Naive B cell (primary cell): ENCODE data around the gene CCK. TPM values are rescaled to one million over a fixed set of nuclear protein-coding genes. Genes with fewer than 3 reads are reported as not detected.
"Not testable (repeated sequence)": the region's sequence is repeated elsewhere in the genome, so short reads cannot be mapped to it uniquely, and the experiment has no call there.

Experiments used
- ATAC-seq, 2 donors: fragments of 150-1000 bp; cut with Tn5 transposase; 2 replicates each; pipeline ENCODE4 v1.10.0; 2021; ENCODE audit warnings: low read depth in 2 of 2, mild to moderate bottlenecking in 2 of 2, moderate library complexity in 2 of 2
- DNase-seq: peaks from one replicate; pipeline ENCODE4 v3.0.0; 2022
- H3K27ac Mint-ChIP-seq, 6 donors: one replicate each; pipeline ENCODE4 v1.8.0; 2020 to 2022; ENCODE audit warnings: mild to moderate bottlenecking in 6 of 6, mixed read lengths in 6 of 6, moderate library complexity in 5 of 6, inconsistent platforms in 2 of 6
- H3K27me3 Mint-ChIP-seq, 3 donors: one replicate each; pipeline ENCODE4 v1.8.0; 2021 to 2022; ENCODE audit warnings: mixed read lengths in 3 of 3, mild to moderate bottlenecking in 1 of 3
- H3K36me3 Mint-ChIP-seq, 2 donors: one replicate each; pipeline ENCODE4 v1.8.0; 2020 to 2022; ENCODE audit warnings: mixed read lengths in 2 of 2, inconsistent platforms in 1 of 2, mild to moderate bottlenecking in 1 of 2
- H3K4me1 Mint-ChIP-seq, 3 donors: one replicate each; pipeline ENCODE4 v1.8.0; 2020 to 2022; ENCODE audit warnings: mixed read lengths in 3 of 3, inconsistent platforms in 1 of 3, mild to moderate bottlenecking in 1 of 3, moderate library complexity in 1 of 3
- H3K4me3 Mint-ChIP-seq, 8 donors: one replicate each; pipeline ENCODE4 v1.8.0; 2020 to 2022; ENCODE audit warnings: mild to moderate bottlenecking in 8 of 8, mixed read lengths in 8 of 8, moderate library complexity in 8 of 8, inconsistent platforms in 2 of 8
- H3K9me3 Mint-ChIP-seq, 7 donors: one replicate each; pipeline ENCODE4 v1.8.0; 2020 to 2022; ENCODE audit warnings: mixed read lengths in 7 of 7, mild to moderate bottlenecking in 5 of 7, inconsistent platforms in 2 of 7, moderate library complexity in 1 of 7
- polyA plus RNA-seq, 6 donors: library from polyadenylated mRNA; unstranded; fragments of 300-500 nt; fragmentation: Illumina TruSeq; gene quantifications; one replicate each; pipeline ENCODE4 v1.2.3, GENCODE V29; 2021; ENCODE audit warnings: low read depth in 6 of 6

Gene CCK
- polyA plus RNA-seq, 6 donors from 2014 or later, result not detected

DNA sequence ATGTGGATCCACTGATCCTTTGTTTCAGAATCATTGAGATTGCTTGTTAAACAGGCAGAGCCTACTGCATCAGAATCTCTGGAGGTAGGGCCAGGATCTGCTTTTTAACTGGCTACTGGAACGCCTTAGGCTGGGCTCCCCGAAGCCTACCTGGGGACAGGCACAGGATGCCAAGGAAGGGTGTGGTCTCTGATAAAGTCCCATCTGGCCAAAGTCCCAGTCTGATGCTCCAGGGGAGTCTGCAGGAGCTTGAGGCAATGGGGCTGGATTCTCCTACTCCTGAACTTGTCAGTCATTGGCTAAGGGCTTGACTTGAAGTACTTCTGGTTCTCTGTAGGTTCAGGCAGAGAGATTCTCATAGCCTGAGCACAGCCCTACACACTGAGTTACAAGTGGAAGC lies 22.4 kb upstream of the CCK start:
- peaks cover 0 to 13% (median 0%) of the 10 kb centered on the region in 3 donors for H3K4me1 Mint-ChIP-seq
- H3K27ac Mint-ChIP-seq, result no peak overlapping the region
- H3K9me3 Mint-ChIP-seq, result peaks cover 0 to 7% (median 4%) of the 10 kb centered on the region in 7 donors
- peaks cover 2 to 9% of the 10 kb centered on the region in 2 donors for H3K36me3 Mint-ChIP-seq
- no peak for ATAC-seq
- peaks cover 8 to 37% (median 19%) of the 10 kb centered on the region in 3 donors for H3K27me3 Mint-ChIP-seq
- H3K4me3 Mint-ChIP-seq, result no peak overlapping the region
- DNase-seq, result no peak

DNA sequence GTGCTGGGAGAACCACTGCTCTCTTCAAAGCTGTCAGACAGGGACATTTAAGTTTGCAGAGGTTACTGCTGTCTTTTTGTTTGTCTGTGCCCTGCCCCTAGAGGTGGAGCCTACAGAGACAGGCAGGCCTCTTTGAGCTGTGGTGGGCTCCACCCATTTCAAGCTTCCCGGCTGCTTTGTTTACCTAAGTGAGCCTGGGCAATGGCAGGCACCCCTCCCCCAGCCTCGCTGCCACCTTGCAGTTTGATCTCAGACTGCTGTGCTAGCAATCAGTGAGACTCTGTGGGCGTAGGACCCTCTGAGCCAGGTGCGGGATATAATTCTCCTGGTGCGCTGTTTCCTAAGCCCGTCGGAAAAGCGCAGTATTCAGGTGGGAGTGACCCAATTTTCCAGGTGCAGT lies 21.4 kb upstream of the CCK start:
- DNase-seq, H3K36me3 Mint-ChIP-seq: not testable (repeated sequence)

DNA sequence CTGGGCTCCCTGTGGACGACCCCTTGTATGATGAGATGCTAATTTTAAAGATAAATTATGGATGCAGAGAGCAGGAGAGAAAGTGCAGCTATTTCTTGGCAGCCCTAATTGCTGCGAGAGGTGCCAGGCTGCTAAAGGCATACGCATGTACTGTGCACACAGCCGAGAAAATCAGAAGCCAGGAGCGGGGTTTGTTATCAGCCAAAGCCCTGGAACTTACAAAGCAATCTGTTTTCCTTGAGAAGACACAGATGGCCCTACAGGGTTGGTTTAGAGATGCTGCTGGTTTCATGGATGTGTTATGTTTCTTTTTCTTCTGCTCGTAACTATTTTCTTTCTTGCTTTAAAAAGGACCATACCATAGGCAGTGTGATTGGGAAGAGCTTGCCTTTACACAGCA lies 11.7 kb upstream of the CCK start:
- no peaks in the 10 kb centered on the region for H3K4me1 Mint-ChIP-seq
- no peak overlapping the region for H3K27ac Mint-ChIP-seq
- peaks cover 13 to 44% (median 28%) of the 10 kb centered on the region in 7 donors for H3K9me3 Mint-ChIP-seq
- H3K27me3 Mint-ChIP-seq, result peaks cover 11 to 24% (median 23%) of the 10 kb centered on the region in 3 donors
- DNase-seq (no peak), ATAC-seq (no peak)
- H3K36me3 Mint-ChIP-seq, result peaks cover 6 to 20% of the 10 kb centered on the region in 2 donors
- no peak overlapping the region for H3K4me3 Mint-ChIP-seq

More for the DNA sequence above, 21.4 kb upstream of the CCK start:
- H3K27ac Mint-ChIP-seq, ATAC-seq, H3K4me3 Mint-ChIP-seq: not testable (repeated sequence)
- H3K9me3 Mint-ChIP-seq, result peaks cover 0 to 11% (median 5%) of the 10 kb centered on the region in 7 donors
- peaks cover 0 to 13% (median 0%) of the 10 kb centered on the region in 3 donors for H3K4me1 Mint-ChIP-seq
- H3K27me3 Mint-ChIP-seq, result peaks cover 8 to 35% (median 15%) of the 10 kb centered on the region in 3 donors

- Mint-ChIP-seq H3K4me1 (no peaks in the 10 kb centered on the region), H3K4me3 (no peak overlapping the region), H3K27me3 (peaks cover 17 to 29% (median 23%) of the 10 kb centered on the region in 3 donors), H3K27ac (no peak overlapping the region), H3K9me3 (peaks cover 13 to 42% (median 32%) of the 10 kb centered on the region in 7 donors), H3K36me3 (peaks cover 6 to 26% of the 10 kb centered on the region in 2 donors)
- no peak for DNase-seq
- ATAC-seq, result no peak
These were observed 10.5 kb upstream of the CCK start for GRCh38 chr3:42276141-42277132.

GRCh38 chr3:42275217-42275616 lies 9.2 kb upstream of the CCK start:
- Mint-ChIP-seq H3K27me3 (peaks cover 21 to 38% (median 33%) of the 10 kb centered on the region in 3 donors), H3K4me3 (no peak overlapping the region), H3K9me3 (peaks cover 11 to 30% (median 22%) of the 10 kb centered on the region in 7 donors), H3K27ac (no peak overlapping the region), H3K4me1 (no peaks in the 10 kb centered on the region), H3K36me3 (peaks cover 13 to 21% of the 10 kb centered on the region in 2 donors)
- DNase-seq, result no peak
- no peak for ATAC-seq

DNA sequence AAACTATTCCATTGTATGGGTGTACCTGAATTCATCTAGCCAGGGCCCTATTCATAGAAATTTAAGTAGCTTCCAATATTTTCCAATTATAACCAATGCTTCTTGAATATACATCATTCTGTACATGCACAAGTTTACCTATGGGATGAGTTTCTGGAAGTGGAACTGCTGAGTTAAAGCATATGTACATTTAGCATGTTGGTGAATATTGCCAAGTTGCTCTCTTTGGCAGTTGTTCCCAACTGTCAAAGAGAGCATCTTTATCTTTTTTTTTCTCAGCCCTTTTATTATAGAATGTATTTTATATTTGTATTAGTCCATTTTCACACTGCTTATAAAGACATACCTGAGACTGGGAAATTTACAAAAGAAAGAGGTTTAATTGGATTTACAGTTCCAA lies 8.3 kb upstream of the CCK start:
- ATAC-seq (no peak), DNase-seq (no peak)
- peaks cover 4 to 25% (median 14%) of the 10 kb centered on the region in 7 donors for H3K9me3 Mint-ChIP-seq
- peaks cover 9 to 12% of the 10 kb centered on the region in 2 donors for H3K36me3 Mint-ChIP-seq
- H3K27me3 Mint-ChIP-seq, result peaks cover 25 to 47% (median 39%) of the 10 kb centered on the region in 3 donors
- no peak overlapping the region for H3K4me3 Mint-ChIP-seq
- peak overlapping the region in 1 of 6 donors; percentile 73 for H3K27ac Mint-ChIP-seq
- H3K4me1 Mint-ChIP-seq, result no peaks in the 10 kb centered on the region

GRCh38 chr3:42273361-42273760 lies 7.4 kb upstream of the CCK start:
- Mint-ChIP-seq H3K27ac (no peak overlapping the region), H3K9me3 (peaks cover 0 to 18% (median 7%) of the 10 kb centered on the region in 7 donors)
- ATAC-seq, result no peak

GRCh38 chr3:42271786-42272185 lies 5.8 kb upstream of the CCK start:
- no peak overlapping the region for H3K27ac Mint-ChIP-seq
- DNase-seq (no peak), ATAC-seq (no peak)
- H3K9me3 Mint-ChIP-seq, result peaks cover 0 to 17% (median 7%) of the 10 kb centered on the region in 7 donors
- no peak overlapping the region for H3K4me3 Mint-ChIP-seq
- H3K36me3 Mint-ChIP-seq, result peaks cover 7 to 19% of the 10 kb centered on the region in 2 donors
- peaks cover 40 to 65% (median 48%) of the 10 kb centered on the region in 3 donors for H3K27me3 Mint-ChIP-seq
- no peaks in the 10 kb centered on the region for H3K4me1 Mint-ChIP-seq

More at GRCh38 chr3:42273361-42273760, 7.4 kb upstream of the CCK start:
- Mint-ChIP-seq H3K4me1 (no peaks in the 10 kb centered on the region), H3K36me3 (peaks cover 7% of the 10 kb centered on the region in 2 donors), H3K4me3 (no peak overlapping the region), H3K27me3 (peaks cover 28 to 49% (median 42%) of the 10 kb centered on the region in 3 donors)
- no peak for DNase-seq

DNA sequence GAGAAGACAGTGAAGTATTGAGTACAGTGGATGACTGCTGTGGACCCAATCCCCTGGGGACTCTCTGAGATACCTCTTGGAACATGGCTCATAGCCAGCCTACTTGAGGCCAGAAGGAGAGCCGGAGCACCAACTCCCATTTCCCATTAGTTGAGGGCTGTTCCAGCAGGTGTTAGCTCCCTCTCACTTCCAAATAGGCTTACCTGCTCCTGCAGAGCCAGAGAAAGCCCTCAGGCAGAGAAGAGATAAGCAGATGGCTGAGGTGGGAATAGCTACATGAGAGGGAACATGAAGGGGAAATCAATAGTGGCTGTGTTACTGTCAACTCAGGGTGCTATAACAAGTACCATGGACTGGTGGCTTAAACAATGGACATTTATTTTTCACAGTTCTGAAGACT lies 4.6 kb upstream of the CCK start:
- Mint-ChIP-seq H3K4me3 (no peak overlapping the region), H3K36me3 (peaks cover 7 to 24% of the 10 kb centered on the region in 2 donors), H3K27me3 (peaks cover 41 to 65% (median 51%) of the 10 kb centered on the region in 3 donors), H3K27ac (no peak overlapping the region), H3K4me1 (no peaks in the 10 kb centered on the region), H3K9me3 (peaks cover 0 to 17% (median 7%) of the 10 kb centered on the region in 7 donors)
- DNase-seq (no peak), ATAC-seq (no peak)

DNA sequence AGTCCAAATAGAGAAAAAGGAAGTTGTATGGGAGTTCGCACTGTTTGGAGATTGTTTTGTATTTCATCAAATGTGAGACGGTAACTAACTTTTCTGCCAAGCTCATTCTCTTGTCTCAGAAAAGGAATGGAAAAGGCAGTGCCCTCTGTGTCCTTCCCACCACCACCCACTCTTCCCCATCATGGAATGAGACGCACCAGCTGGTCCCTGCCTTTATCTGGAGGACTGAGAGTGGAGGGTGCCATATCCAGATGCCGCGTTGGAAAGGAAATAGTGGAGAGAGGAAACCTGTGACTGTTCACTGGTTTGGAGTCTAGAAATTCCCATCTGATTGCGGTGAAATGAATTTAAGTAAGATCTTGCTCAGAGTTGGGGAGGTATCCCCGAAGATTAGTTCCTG lies 3.7 kb upstream of the CCK start:
- Mint-ChIP-seq H3K27ac (peak overlapping the region in 1 of 6 donors; percentile 10), H3K36me3 (peaks cover 7 to 24% of the 10 kb centered on the region in 2 donors), H3K4me3 (no peak overlapping the region), H3K4me1 (peaks cover under 1 to 2% (median 2%) of the 10 kb centered on the region in 3 donors), H3K27me3 (peaks cover 42 to 66% (median 60%) of the 10 kb centered on the region in 3 donors), H3K9me3 (peaks cover 0 to 17% (median 7%) of the 10 kb centered on the region in 7 donors)
- DNase-seq, result no peak
- ATAC-seq, result no peak

GRCh38 chr3:42267878-42268277 lies 1.9 kb upstream of the CCK start:
- Mint-ChIP-seq H3K9me3 (peaks cover 0 to 20% (median 7%) of the 10 kb centered on the region in 7 donors), H3K36me3 (peaks cover 7 to 24% of the 10 kb centered on the region in 2 donors), H3K4me1 (peaks cover 5 to 13% (median 11%) of the 10 kb centered on the region in 3 donors), H3K27me3 (peaks cover 56 to 81% (median 70%) of the 10 kb centered on the region in 3 donors), H3K27ac (no peak overlapping the region), H3K4me3 (no peak overlapping the region)
- ATAC-seq, result no peak
- DNase-seq, result no peak

- H3K27ac Mint-ChIP-seq, result peak overlapping the region in 3 of 6 donors; percentile 37 to 84 (median 44)
- H3K9me3 Mint-ChIP-seq, result peaks cover 0 to 7% (median 2%) of the 10 kb centered on the region in 7 donors
- H3K27me3 Mint-ChIP-seq, result peaks cover 66 to 85% (median 82%) of the 10 kb centered on the region in 3 donors
- ATAC-seq (no peak), DNase-seq (no peak)
- peaks cover 1 to 17% of the 10 kb centered on the region in 2 donors for H3K36me3 Mint-ChIP-seq
- peaks cover 5 to 13% (median 11%) of the 10 kb centered on the region in 3 donors for H3K4me1 Mint-ChIP-seq
- H3K4me3 Mint-ChIP-seq, result peak overlapping the region in 4 of 8 donors; percentile 4 to 59 (median 38)
These were observed 660 bp downstream of the CCK start for GRCh38 chr3:42265059-42265991.
